Activated T-cell treated with anti-CD3 and anti-CD28 coated beads, Interleukin-2, amount 50 U/mL, for 24 hours (primary cell): ENCODE results near the gene GRIK1.

Experiments
- DNase-seq: peaks from one replicate; pipeline ENCODE4 v3.0.0-alpha.2; 2020
- H3K27ac Mint-ChIP-seq: 2 replicates; pipeline ENCODE4 v1.8.0; 2020; ENCODE audit warnings: mild to moderate bottlenecking, mixed read lengths
- H3K27me3 Mint-ChIP-seq: 2 replicates; pipeline ENCODE4 v1.8.0; 2020; ENCODE audit warnings: mixed read lengths
- H3K36me3 Mint-ChIP-seq: 2 replicates; pipeline ENCODE4 v1.8.0; 2020; ENCODE audit warnings: low read depth, mixed read lengths
- H3K4me1 Mint-ChIP-seq: 2 replicates; pipeline ENCODE4 v1.8.0; 2020; ENCODE audit warnings: low read depth, mixed read lengths
- H3K4me3 Mint-ChIP-seq: 2 replicates; pipeline ENCODE4 v1.8.0; 2020; ENCODE audit warnings: mild to moderate bottlenecking, moderate library complexity, mixed read lengths
- H3K9me3 Mint-ChIP-seq: 2 replicates; pipeline ENCODE4 v1.8.0; 2020; ENCODE audit warnings: mixed read lengths

Gene GRIK1

GRCh38 chr21:29682800-29683199, 257.0 kb downstream of the GRIK1 start:
- Mint-ChIP-seq H3K27me3 (no peaks in the 10 kb centered on the region), H3K36me3 (no peaks in the 10 kb centered on the region), H3K27ac (no peak overlapping the region), H3K9me3 (peaks cover 11% of the 10 kb centered on the region), H3K4me3 (no peak overlapping the region), H3K4me1 (no peaks in the 10 kb centered on the region)
- DNase-seq, result no peak

- Mint-ChIP-seq H3K9me3 (peaks cover 11% of the 10 kb centered on the region), H3K27ac (no peak overlapping the region), H3K36me3 (no peaks in the 10 kb centered on the region), H3K27me3 (no peaks in the 10 kb centered on the region), H3K4me3 (no peak overlapping the region), H3K4me1 (no peaks in the 10 kb centered on the region)
- no peak for DNase-seq
Observed at GRCh38 chr21:29680273-29680672, 259.5 kb downstream of the GRIK1 start.

- H3K36me3 Mint-ChIP-seq, result no peaks in the 10 kb centered on the region
- H3K27me3 Mint-ChIP-seq, result no peaks in the 10 kb centered on the region
- H3K4me1 Mint-ChIP-seq, result peaks cover 6% of the 10 kb centered on the region
- DNase-seq, result no peak
- no peak overlapping the region for H3K27ac Mint-ChIP-seq
- H3K9me3 Mint-ChIP-seq, result peaks cover 11% of the 10 kb centered on the region
- H3K4me3 Mint-ChIP-seq, result no peak overlapping the region
Observed at GRCh38 chr21:29678626-29679025, 261.2 kb downstream of the GRIK1 start.

GRCh38 chr21:29677326-29677725, 262.5 kb downstream of the GRIK1 start:
- Mint-ChIP-seq H3K4me3 (no peak overlapping the region), H3K27ac (no peak overlapping the region), H3K4me1 (peaks cover 6% of the 10 kb centered on the region)

GRCh38 chr21:29676395-29676794, 263.4 kb downstream of the GRIK1 start:
- Mint-ChIP-seq H3K4me3 (no peak overlapping the region), H3K9me3 (no peaks in the 10 kb centered on the region), H3K4me1 (peaks cover 6% of the 10 kb centered on the region), H3K27ac (no peak overlapping the region), H3K27me3 (no peaks in the 10 kb centered on the region), H3K36me3 (no peaks in the 10 kb centered on the region)
- DNase-seq, result no peak

More at GRCh38 chr21:29677326-29677725, 262.5 kb downstream of the GRIK1 start:
- Mint-ChIP-seq H3K36me3 (no peaks in the 10 kb centered on the region), H3K9me3 (no peaks in the 10 kb centered on the region), H3K27me3 (no peaks in the 10 kb centered on the region)
- no peak for DNase-seq

- Mint-ChIP-seq H3K36me3 (no peaks in the 10 kb centered on the region), H3K4me3 (no peak overlapping the region), H3K27me3 (no peaks in the 10 kb centered on the region), H3K27ac (no peak overlapping the region), H3K4me1 (peaks cover 6% of the 10 kb centered on the region), H3K9me3 (no peaks in the 10 kb centered on the region)
- no peak for DNase-seq
Observed at GRCh38 chr21:29675451-29675850, 264.3 kb downstream of the GRIK1 start.

GRCh38 chr21:29674343-29674742, 265.5 kb downstream of the GRIK1 start:
- Mint-ChIP-seq H3K4me3 (no peak overlapping the region), H3K4me1 (peaks cover 6% of the 10 kb centered on the region), H3K27ac (no peak overlapping the region), H3K36me3 (no peaks in the 10 kb centered on the region), H3K9me3 (no peaks in the 10 kb centered on the region), H3K27me3 (no peaks in the 10 kb centered on the region)
- DNase-seq, result no peak

- H3K27me3 Mint-ChIP-seq, result peaks cover 1% of the 10 kb centered on the region
Observed at GRCh38 chr21:29673096-29673610, 266.6 kb downstream of the GRIK1 start.

GRCh38 chr21:29671728-29672127, 268.1 kb downstream of the GRIK1 start:
- Mint-ChIP-seq H3K9me3 (no peaks in the 10 kb centered on the region), H3K4me3 (no peak overlapping the region), H3K36me3 (no peaks in the 10 kb centered on the region), H3K4me1 (peaks cover 6% of the 10 kb centered on the region), H3K27me3 (peaks cover 10% of the 10 kb centered on the region), H3K27ac (no peak overlapping the region)
- DNase-seq, result no peak

More at GRCh38 chr21:29673096-29673610, 266.6 kb downstream of the GRIK1 start:
- Mint-ChIP-seq H3K27ac (no peak overlapping the region), H3K4me3 (no peak overlapping the region), H3K36me3 (no peaks in the 10 kb centered on the region), H3K9me3 (no peaks in the 10 kb centered on the region), H3K4me1 (peaks cover 6% of the 10 kb centered on the region)
- no peak for DNase-seq

GRCh38 chr21:29670228-29670627, 269.6 kb downstream of the GRIK1 start:
- no peak for DNase-seq
- Mint-ChIP-seq H3K36me3 (no peaks in the 10 kb centered on the region), H3K27ac (no peak overlapping the region), H3K4me1 (peaks cover 5% of the 10 kb centered on the region), H3K9me3 (no peaks in the 10 kb centered on the region), H3K4me3 (no peak overlapping the region), H3K27me3 (peaks cover 10% of the 10 kb centered on the region)

- H3K4me1 Mint-ChIP-seq, result no peaks in the 10 kb centered on the region
- no peak overlapping the region for H3K4me3 Mint-ChIP-seq
- H3K9me3 Mint-ChIP-seq, result no peaks in the 10 kb centered on the region
- no peak overlapping the region for H3K27ac Mint-ChIP-seq
- no peak for DNase-seq
- peaks cover 10% of the 10 kb centered on the region for H3K27me3 Mint-ChIP-seq
- H3K36me3 Mint-ChIP-seq, result no peaks in the 10 kb centered on the region
Observed at GRCh38 chr21:29669416-29669815, 270.4 kb downstream of the GRIK1 start.

- Mint-ChIP-seq H3K36me3 (no peaks in the 10 kb centered on the region), H3K4me3 (no peak overlapping the region), H3K9me3 (no peaks in the 10 kb centered on the region), H3K27me3 (peaks cover 13% of the 10 kb centered on the region), H3K4me1 (no peaks in the 10 kb centered on the region), H3K27ac (no peak overlapping the region)
- DNase-seq, result no peak
Observed at GRCh38 chr21:29667651-29668050, 272.1 kb downstream of the GRIK1 start.

- no peaks in the 10 kb centered on the region for H3K36me3 Mint-ChIP-seq
- H3K27me3 Mint-ChIP-seq, result peaks cover 15% of the 10 kb centered on the region
- no peak overlapping the region for H3K4me3 Mint-ChIP-seq
- no peak overlapping the region for H3K27ac Mint-ChIP-seq
- no peaks in the 10 kb centered on the region for H3K9me3 Mint-ChIP-seq
- H3K4me1 Mint-ChIP-seq, result peaks cover 6% of the 10 kb centered on the region
- no peak for DNase-seq
Observed at GRCh38 chr21:29664615-29665014, 275.2 kb downstream of the GRIK1 start.

- no peak for DNase-seq
- H3K27me3 Mint-ChIP-seq, result peaks cover 5% of the 10 kb centered on the region
- no peak overlapping the region for H3K27ac Mint-ChIP-seq
- H3K36me3 Mint-ChIP-seq, result no peaks in the 10 kb centered on the region
- peaks cover 13% of the 10 kb centered on the region for H3K4me1 Mint-ChIP-seq
- H3K4me3 Mint-ChIP-seq, result no peak overlapping the region
- no peaks in the 10 kb centered on the region for H3K9me3 Mint-ChIP-seq
Observed at GRCh38 chr21:29661672-29662442, 277.9 kb downstream of the GRIK1 start.

GRCh38 chr21:29660047-29660720, 279.6 kb downstream of the GRIK1 start:
- H3K36me3 Mint-ChIP-seq, result no peaks in the 10 kb centered on the region
- no peak overlapping the region for H3K4me3 Mint-ChIP-seq
- peaks cover 25% of the 10 kb centered on the region for H3K4me1 Mint-ChIP-seq
- peaks cover 5% of the 10 kb centered on the region for H3K27me3 Mint-ChIP-seq
- DNase-seq, result no peak
- no peaks in the 10 kb centered on the region for H3K9me3 Mint-ChIP-seq
- H3K27ac Mint-ChIP-seq, result no peak overlapping the region
